Testis (tissue), 3 donors: Measurements from ENCODE around the gene S1PR4. TPM values are rescaled to one million over a fixed set of nuclear protein-coding genes. Genes with fewer than 3 reads are reported as not detected.
"Not testable (repeated sequence)": the region's sequence is repeated elsewhere in the genome, so short reads cannot be mapped to it uniquely, and the experiment has no call there.

Experiments
- DNase-seq: peaks from one replicate; pipeline ENCODE4 v3.0.0-alpha.2; 2019
- H3K27ac ChIP-seq, 2 donors: fragments of 200-600 bp; sonication (generic); one replicate each; pipeline ENCODE4 v1.5.1; 2019
- H3K27me3 ChIP-seq: fragments of 200-600 bp; sonication (generic); one replicate; pipeline ENCODE4 v1.5.1; 2019
- H3K36me3 ChIP-seq: fragments of 200-600 bp; sonication (generic); one replicate; pipeline ENCODE4 v1.5.1; 2017; ENCODE audit warnings: low read depth; ENCODE audit errors: missing control alignments
- H3K4me1 ChIP-seq: fragments of 200-600 bp; sonication (generic); one replicate; pipeline ENCODE4 v1.5.1; 2019
- H3K4me3 ChIP-seq, 2 donors: fragments of 200-600 bp; sonication (generic); one replicate each; pipeline ENCODE4 v1.5.1; 2017 to 2019
- H3K9me3 ChIP-seq: fragments of 200-600 bp; sonication (generic); one replicate; pipeline ENCODE4 v1.5.1; 2017
- CTCF ChIP-seq, 3 experiments: fragments of 450-650 bp in 2 of 3; fragments of 200-600 bp in 1 of 3; sonication (generic) in 1 of 3; IDR thresholded peaks; one replicate each; pipeline ENCODE4 v1.5.1; 2016 to 2019; ENCODE audit warnings: antibody characterized with exemption in 3 of 3, mild to moderate bottlenecking in 2 of 3, moderate library complexity in 1 of 3
- POLR2A ChIP-seq: fragments of 450-650 bp; IDR thresholded peaks from one replicate; pipeline ENCODE4 v1.6.1; 2017; ENCODE audit warnings: antibody characterized with exemption, mild to moderate bottlenecking, moderate library complexity
- WGBS, 2 donors: methylation state at CpG; one replicate each; pipeline ENCODE4 v1.1.5; 2018; 5-methylcytosine and 5-hydroxymethylcytosine counted together
- intact Hi-C: fragments of 100-400 bp; cut with DNase I; formaldehyde crosslinking; loops from one replicate; pipeline ENCODE4 v1.15.1; 2023; ENCODE audit warnings: low total_unique reads
- polyA plus RNA-seq: library from polyadenylated mRNA; stranded (reverse); fragments of 350-450 nt; fragmentation: Illumina TruSeq; extraction: RNeasy Lipid Tissue Mini Kit (QIAGEN cat#74804); gene quantifications from one replicate; pipeline ENCODE4 v1.2.3, GENCODE V29; 2014; ENCODE audit warnings: low read depth, low replicate concordance; ENCODE audit not compliant: insufficient read depth
- total RNA-seq, 2 donors: library from RNA; depleted of rRNA; stranded (reverse); fragments of >200 nt; gene quantifications; one replicate each; pipeline ENCODE4 v1.2.3, GENCODE V29; 2016

Gene S1PR4
- total and polyA plus RNA-seq, 3 donors from 2014 or later = 0.39 to 0.81 (median 0.61) TPM

DNA sequence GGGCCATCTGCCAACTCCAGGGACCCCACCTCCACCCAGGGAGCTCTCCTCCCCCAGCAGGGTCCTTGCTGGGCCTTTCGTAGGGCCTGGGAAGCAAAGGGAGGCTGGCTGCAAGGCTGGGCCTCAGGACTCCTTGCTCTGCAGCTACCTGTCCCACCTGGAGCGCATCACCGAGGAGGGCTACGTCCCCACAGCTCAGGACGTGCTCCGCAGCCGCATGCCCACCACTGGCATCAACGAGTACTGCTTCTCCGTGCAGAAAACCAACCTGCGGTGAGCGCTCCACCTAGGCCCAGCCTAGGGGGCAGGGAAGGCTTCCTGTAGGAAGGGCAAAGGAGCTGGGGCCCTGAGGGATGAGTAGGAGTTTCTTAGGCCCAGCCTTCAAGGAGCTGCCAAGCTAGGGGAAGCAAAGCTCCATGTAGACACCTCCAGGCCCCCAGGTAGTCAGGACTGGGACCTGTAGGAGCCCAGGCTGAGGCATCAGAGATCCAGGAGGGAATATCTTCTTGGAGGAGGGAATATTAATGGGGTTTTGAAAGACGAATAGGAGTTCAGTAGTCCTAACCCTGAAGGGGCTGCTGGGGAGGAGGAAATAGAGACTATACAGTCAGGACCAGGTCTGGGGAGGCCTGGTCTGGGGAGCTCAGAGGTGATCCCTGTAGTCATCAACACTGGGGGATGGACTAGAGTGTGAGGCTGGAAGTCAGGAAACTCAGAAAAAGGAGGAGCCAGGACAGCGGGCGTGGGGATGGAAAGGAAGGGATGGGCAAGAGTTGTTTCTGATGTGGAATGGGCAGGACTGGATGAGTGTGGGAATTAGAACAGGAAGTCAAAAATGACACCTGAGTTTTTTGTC is 26.8 kb upstream of the S1PR4 start:
- no peaks in the 10 kb centered on the region for H3K36me3 ChIP-seq
- intact Hi-C loops = no loop called here
- TF ChIP-seq CTCF (IDR thresholded peaks at IDR 0.05) (no peak), POLR2A (no peak)
- H3K9me3 ChIP-seq = no peaks in the 10 kb centered on the region
- H3K27me3 ChIP-seq = no peaks in the 10 kb centered on the region
- no peak for DNase-seq
- no peaks in the 10 kb centered on the region for H3K4me1 ChIP-seq
- 46 to 85% methylated on average over 3 to 14 of the region's 14 CpGs for WGBS, 2 donors
- H3K4me3 ChIP-seq = no peak overlapping the region
- no peak overlapping the region for H3K27ac ChIP-seq

GRCh38 chr19:3152419-3152780 is 26.2 kb upstream of the S1PR4 start:
- H3K4me3 ChIP-seq = no peak overlapping the region
- intact Hi-C loops = no loop called here
- WGBS, 2 donors = 91 to 95% methylated on average over 3 of the region's 3 CpGs
- H3K27ac ChIP-seq = no peak overlapping the region
- no peaks in the 10 kb centered on the region for H3K27me3 ChIP-seq
- no peaks in the 10 kb centered on the region for H3K36me3 ChIP-seq
- no peaks in the 10 kb centered on the region for H3K9me3 ChIP-seq
- H3K4me1 ChIP-seq = no peaks in the 10 kb centered on the region
- TF ChIP-seq CTCF (IDR thresholded peaks at IDR 0.05) = no peak
- no peak for TF ChIP-seq POLR2A
- no peak for DNase-seq

- Histone ChIP-seq H3K4me1 (no peaks in the 10 kb centered on the region), H3K27me3 (no peaks in the 10 kb centered on the region), H3K36me3 (no peaks in the 10 kb centered on the region), H3K9me3 (no peaks in the 10 kb centered on the region), H3K4me3 (no peak overlapping the region), H3K27ac (no peak overlapping the region)
- TF ChIP-seq CTCF (IDR thresholded peaks at IDR 0.05) (no peak), POLR2A (no peak)
- WGBS, 2 donors = 85 to 88% methylated on average over 3 of the region's 3 CpGs
- intact Hi-C loops = no loop called here
- DNase-seq = no peak
Measured at GRCh38 chr19:3153286-3154230, 25.0 kb upstream of the S1PR4 start.

GRCh38 chr19:3154447-3154846 is 24.1 kb upstream of the S1PR4 start:
- H3K4me1 ChIP-seq, DNase-seq, intact Hi-C loops, H3K27me3 ChIP-seq, H3K9me3 ChIP-seq, H3K4me3 ChIP-seq, H3K36me3 ChIP-seq, H3K27ac ChIP-seq: not testable (repeated sequence)
- WGBS, 2 donors = 89 to 92% methylated on average over 3 of the region's 3 CpGs
